OCI-M2 (cell line): Measurements from ENCODE around the gene DIDO1.
"Not testable (repeated sequence)": the region's sequence is repeated elsewhere in the genome, so short reads cannot be mapped to it uniquely, and the experiment has no call there.

Experiments used
- DNase-seq: peaks from one replicate; lab custom pipeline; 2025; ENCODE audit not compliant: unreplicated experiment; lab: John Stamatoyannopoulos, UW

DIDO1 gene

GRCh38 chr20:62962891-62963613 is 36.7 kb upstream of the DIDO1 start:
- no peak for DNase-seq

DNA sequence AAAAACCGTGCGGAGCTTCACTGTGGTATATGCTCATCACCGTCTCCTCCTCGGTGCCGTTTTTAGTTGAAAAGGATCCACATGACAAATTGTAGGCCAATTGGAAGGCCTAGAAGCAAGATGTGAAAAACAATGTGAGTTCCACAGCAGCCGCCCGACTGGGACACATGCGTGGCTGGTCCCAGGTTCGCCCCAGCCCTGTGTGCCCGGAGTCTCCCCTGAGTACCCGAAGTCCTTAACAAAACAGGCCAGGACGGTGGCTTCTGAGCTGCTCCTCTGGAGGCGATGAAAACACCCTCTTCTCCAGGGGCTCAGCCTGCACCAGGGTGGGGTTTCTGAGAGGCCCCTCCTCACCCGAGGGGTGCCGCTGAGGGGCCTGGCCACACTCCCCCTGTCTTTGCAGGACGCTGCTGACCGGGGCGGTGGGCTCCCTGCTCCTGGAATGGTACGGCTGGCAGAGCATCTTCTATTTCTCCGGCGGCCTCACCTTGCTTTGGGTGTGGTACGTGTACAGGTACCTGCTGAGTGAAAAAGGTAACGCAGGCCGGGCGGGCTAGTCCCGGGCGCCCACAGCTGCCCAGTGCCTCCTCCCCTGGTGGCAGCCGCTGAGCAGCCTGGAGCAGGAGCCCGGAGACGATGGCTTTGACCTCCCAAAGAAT is 36.0 kb upstream of the DIDO1 start:
- no peak for DNase-seq

DNA sequence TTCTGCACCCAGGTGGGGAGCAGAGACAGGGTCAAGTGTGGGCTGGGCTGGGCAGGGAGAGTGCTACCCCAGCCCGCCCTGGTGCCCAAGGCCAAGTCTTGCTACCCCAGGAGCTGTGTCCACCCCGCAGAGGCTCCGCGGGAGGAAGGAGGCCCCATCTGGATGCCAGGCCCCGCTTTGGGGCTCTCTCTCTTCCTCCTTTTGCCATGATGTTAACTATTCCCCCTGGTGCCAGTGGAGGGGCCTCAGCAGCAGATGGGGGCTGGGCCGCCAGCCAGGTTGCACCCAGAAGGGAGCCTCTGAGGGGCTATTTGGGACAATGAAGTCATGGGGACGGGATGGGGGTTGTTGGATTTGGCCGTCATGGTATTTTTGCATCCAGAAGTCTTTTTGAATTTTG is 35.5 kb upstream of the DIDO1 start:
- no peak for DNase-seq

DNA sequence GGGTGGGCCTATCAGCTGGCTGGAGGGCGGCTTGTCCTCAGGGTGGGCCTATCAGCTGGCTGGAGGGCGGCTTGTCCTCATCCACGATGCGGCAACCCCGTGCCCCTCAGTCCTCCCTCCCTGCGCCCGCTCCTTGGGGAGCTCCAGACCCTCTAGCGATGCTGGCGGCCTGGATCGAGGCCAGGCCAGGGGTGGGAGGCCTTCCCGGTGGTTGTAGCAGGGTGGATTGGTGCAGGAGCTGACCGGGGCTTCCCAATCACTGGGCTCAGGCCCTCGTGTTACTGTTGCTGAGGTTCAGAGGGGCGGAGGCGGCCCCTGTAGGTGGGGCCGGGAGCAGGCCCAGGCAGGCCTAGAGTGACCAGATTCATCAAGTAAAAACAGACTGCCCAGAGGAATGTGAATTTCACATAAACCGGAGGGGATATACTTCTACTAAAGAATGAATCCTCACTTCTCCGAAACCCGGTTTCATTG is 35.0 kb upstream of the DIDO1 start:
- no peak for DNase-seq

DNA sequence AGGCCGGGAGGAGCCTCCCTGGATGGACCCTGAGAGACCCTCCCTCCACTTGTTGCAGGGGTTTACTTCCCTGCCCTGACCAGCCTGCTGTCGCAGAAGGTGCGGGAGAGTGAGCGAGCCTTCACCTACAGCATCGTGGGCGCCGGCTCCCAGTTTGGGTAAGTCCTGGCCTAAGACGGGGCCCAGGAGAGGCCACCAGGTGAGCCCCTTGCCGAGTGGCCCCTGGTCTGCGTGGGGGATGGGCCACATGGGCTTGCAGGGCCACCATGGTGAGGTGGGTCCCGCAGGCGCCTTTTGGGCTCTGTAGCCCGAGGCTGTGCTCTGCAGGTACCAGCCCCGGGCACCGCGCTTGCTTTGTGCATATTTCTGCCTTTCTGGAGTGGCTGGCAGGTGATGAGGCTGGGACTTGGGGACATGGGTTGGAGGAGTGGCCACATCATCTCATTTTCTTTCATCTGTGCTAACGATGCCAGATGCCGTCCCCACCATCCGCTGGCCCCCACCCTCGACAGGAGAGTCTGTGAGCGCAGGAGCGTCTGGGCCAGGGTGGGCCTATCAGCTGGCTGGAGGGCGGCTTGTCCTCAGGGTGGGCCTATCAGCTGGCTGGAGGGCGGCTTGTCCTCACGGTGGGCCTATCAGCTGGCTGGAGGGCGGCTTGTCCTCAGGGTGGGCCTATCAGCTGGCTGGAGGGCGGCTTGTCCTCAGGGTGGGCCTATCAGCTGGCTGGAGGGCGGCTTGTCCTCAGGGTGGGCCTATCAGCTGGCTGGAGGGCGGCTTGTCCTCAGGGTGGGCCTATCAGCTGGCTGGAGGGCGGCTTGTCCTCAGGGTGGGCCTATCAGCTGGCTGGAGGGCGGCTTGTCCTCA is 34.4 kb upstream of the DIDO1 start:
- DNase-seq = not testable (repeated sequence)

GRCh38 chr20:62959998-62960436 is 33.7 kb upstream of the DIDO1 start:
- DNase-seq = no peak

DNA sequence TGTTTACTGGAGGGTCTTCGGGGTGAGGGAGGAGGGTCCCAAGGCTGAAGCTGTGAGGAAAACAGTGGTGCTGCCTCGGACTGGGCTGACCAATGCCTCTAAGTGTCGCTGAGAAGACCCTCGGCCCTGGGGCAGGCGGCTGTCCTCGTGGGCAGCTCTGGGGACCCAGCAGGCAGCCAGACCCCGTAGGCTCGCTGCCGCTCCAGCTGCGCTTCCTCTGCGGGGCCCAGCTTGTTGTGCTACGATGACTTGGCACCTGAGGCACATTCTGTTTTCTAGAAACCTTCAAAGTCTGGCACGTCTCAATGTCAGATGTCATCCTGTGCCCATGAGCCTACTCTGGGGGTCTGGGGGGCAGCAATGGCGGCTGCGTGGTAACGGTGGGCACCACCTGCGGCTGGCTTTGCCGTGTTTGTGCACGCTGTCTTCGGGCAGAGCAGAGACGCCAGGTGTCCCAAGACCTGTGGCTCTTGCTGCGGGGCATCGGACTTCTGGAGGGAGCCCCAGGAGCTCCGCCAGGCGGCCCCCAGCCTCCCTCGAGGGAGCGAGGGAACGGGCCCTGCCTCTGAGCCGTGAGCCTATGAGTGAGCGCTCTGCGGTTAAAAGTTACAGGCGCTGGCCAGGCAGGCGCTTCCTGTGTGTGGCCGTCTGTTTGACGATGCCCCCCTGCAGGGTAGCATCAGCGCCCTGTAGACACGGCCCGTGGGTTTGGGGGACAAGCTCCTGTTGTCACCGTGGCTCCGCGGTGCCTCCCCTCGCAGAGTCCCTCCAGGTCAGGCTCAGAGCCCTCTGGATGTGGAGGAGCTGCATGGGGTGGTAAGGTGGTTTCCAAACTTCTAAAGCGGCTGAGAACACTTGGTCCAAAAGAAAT is 33.0 kb upstream of the DIDO1 start:
- DNase-seq = no peak

GRCh38 chr20:62958388-62959100 is 32.2 kb upstream of the DIDO1 start:
- no peak for DNase-seq

- DNase-seq = no peak
These were observed 31.1 kb upstream of the DIDO1 start for GRCh38 chr20:62957136-62958117.

- no peak for DNase-seq
These were observed 30.3 kb upstream of the DIDO1 start for GRCh38 chr20:62956387-62957135.

- no peak for DNase-seq
These were observed 29.4 kb upstream of the DIDO1 start for GRCh38 chr20:62955519-62956386.

DNA sequence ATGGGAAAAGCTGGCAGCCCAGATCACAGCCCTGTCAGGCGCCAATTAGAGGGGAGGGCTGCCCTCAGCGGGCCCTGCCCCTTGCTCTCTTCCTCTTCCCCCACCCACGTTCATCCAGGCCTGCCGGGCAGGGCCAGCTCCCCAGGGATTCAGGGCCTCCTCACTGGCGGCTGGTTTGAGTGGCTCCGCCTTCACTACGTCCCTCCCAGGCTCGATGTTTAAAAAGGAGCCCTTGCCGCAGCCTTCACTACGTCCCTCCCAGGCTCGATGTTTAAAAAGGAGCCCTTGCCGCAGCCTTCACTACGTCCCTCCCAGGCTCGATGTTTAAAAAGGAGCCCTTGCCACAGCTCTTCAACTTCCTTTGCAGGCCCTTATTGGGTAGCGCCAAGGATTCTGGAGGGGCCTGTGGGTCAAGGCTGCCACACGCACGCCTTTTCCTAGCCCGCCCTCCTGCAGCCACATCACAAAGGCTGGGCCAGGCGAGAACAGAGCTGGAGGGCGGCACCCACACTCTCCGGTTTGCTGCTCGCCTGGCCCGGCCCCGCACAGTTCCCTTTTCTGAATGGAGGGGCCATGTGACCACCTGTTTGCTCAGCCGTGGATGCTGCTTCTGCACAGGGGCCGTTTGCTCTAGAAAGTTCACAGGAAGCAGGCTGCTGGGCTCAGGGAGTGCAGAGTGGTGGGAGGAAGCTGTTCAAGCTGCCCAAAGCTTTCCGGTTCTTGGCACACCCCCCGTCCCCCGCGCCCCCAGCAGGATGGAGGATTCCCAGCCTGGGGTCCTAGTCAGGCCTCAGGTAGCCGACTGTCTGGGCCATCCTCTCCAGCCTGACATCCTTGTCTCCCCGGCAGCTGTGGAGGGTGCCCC is 27.8 kb upstream of the DIDO1 start:
- DNase-seq = no peak

DNA sequence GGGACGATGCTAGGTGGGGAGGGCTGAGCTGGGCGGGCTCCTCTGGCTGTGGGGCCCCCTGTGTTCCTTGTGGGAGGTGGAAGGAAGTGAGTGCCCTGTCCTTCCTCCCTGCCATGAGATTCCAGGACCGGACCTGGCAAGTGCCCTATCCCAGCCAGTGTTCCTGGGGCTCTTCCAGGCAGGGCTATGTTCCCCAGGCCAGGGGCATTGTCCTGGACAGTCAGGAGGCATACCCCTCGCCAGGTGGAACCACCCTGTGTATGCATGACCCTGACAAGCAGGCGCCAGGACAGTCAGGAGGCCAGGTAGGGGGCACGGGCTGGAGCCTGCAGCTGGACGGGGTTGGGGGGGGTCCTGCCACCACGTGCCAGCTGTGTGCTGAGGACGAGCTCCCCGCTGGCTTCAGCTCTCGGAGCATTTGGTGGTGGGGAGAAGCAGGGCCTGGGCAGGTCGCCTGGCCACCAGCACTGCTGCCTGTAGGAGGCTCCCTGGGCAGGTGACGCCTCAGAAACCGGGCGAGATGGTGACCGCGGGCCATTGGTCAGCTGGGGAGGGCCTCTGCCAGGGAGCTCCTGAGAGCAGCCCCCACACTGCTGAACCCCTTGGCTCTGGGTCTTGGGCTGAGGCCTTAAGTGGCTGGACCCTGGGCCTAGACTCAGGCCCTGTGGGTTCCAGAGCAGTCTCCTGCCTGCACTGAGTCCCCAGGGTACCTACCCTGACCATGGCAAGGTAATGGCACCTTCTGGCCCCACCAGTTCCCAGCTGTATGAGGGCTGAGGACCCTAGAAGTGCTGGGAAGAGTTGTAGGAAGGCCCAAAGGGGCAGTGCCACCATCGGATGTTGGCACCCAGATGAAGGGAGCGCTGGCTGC is 26.9 kb upstream of the DIDO1 start:
- no peak for DNase-seq

GRCh38 chr20:62952373-62952967 is 26.2 kb upstream of the DIDO1 start, which contains the start of gene SLC17A9:
SLC17A9 (plus strand) TSS chr20:62952709; CDS start chr20:62952831, 122 bp downstream.
- DNase-seq = peak; percentile 57

- no peak for DNase-seq
These were observed 25.6 kb upstream of the DIDO1 start for GRCh38 chr20:62951896-62952372.
